Stimulated activated CD4-positive, alpha-beta T cell treated with anti-CD3 and anti-CD28 coated beads, TNF-alpha, amount 100 ng/mL, for 1 hour (primary cell): ENCODE measurements around the gene DLG2.
"Not testable (repeated sequence)": the region's sequence is repeated elsewhere in the genome, so short reads cannot be mapped to it uniquely, and the experiment has no call there.

ENCODE experiments used
- DNase-seq, 3 donors: peaks; one replicate each; pipeline ENCODE4 v3.0.0-alpha.2; 2020; ENCODE audit warnings: low read depth in 3 of 3, low spot score in 1 of 3

Gene DLG2

GRCh38 chr11:83448686-83449085 lies 2178.5 kb downstream of the DLG2 start:
- DNase-seq = no peak

GRCh38 chr11:83443880-83444279 lies 2183.3 kb downstream of the DLG2 start:
- not testable (repeated sequence) for DNase-seq

- no peak for DNase-seq
Observed at GRCh38 chr11:83441601-83442000, 2185.5 kb downstream of the DLG2 start.

- no peak for DNase-seq
Observed at GRCh38 chr11:83441171-83441570, 2186.0 kb downstream of the DLG2 start.

- DNase-seq = no peak
Observed at GRCh38 chr11:83438438-83438837, 2188.7 kb downstream of the DLG2 start.

- DNase-seq = no peak
Observed at GRCh38 chr11:83437939-83438338, 2189.2 kb downstream of the DLG2 start.

- DNase-seq = no peak
Observed at GRCh38 chr11:83436855-83437254, 2190.3 kb downstream of the DLG2 start.

GRCh38 chr11:83434812-83435211 lies 2192.3 kb downstream of the DLG2 start:
- not testable (repeated sequence) for DNase-seq

GRCh38 chr11:83427943-83428342 lies 2199.2 kb downstream of the DLG2 start:
- DNase-seq = no peak

- DNase-seq = no peak
Observed at GRCh38 chr11:83427501-83427900, 2199.6 kb downstream of the DLG2 start.

GRCh38 chr11:83425137-83425466 lies 2202.0 kb downstream of the DLG2 start:
- no peak for DNase-seq

- DNase-seq = no peak
Observed at GRCh38 chr11:83424376-83425136, 2202.6 kb downstream of the DLG2 start.

- DNase-seq = not testable (repeated sequence)
Observed at GRCh38 chr11:83422641-83423040, 2204.5 kb downstream of the DLG2 start.

GRCh38 chr11:83410605-83411565 lies 2216.3 kb downstream of the DLG2 start:
- DNase-seq = no peak

- DNase-seq = no peak
Observed at GRCh38 chr11:83409891-83410290, 2217.3 kb downstream of the DLG2 start.

GRCh38 chr11:83409476-83409875 lies 2217.7 kb downstream of the DLG2 start:
- no peak for DNase-seq

- DNase-seq = no peak
Observed at GRCh38 chr11:83408946-83409345, 2218.2 kb downstream of the DLG2 start.
